ENCODE measurements around the gene PRPSAP1. TPM values are rescaled to one million over a fixed set of nuclear protein-coding genes. Genes with fewer than 3 reads are reported as not detected.

The PRPSAP1 gene
- total RNA-seq, 1 donor from 2014 or later: 38.2 TPM

GRCh38 chr17:76383546-76384221 is 30.0 kb upstream of the PRPSAP1 start:
- no peak for DNase-seq (ENCODE audit: low spot score)

- DNase-seq (ENCODE audit: low spot score): no peak
Observed at GRCh38 chr17:76382803-76383545, 29.3 kb upstream of the PRPSAP1 start.

GRCh38 chr17:76382351-76382802 is 28.7 kb upstream of the PRPSAP1 start:
- DNase-seq (ENCODE audit: low spot score): no peak

GRCh38 chr17:76381633-76382350 is 28.1 kb upstream of the PRPSAP1 start:
- DNase-seq (ENCODE audit: low spot score): no peak

GRCh38 chr17:76379646-76380376 is 26.1 kb upstream of the PRPSAP1 start:
- no peak for DNase-seq (ENCODE audit: low spot score)

- no peak for DNase-seq (ENCODE audit: low spot score)
Observed at GRCh38 chr17:76379275-76379641, 25.5 kb upstream of the PRPSAP1 start.

- DNase-seq (ENCODE audit: low spot score): no peak
Observed at GRCh38 chr17:76378548-76379274, 25.0 kb upstream of the PRPSAP1 start.

GRCh38 chr17:76376318-76377133 is 22.8 kb upstream of the PRPSAP1 start:
- DNase-seq (ENCODE audit: low spot score): no peak

GRCh38 chr17:76371656-76372628 is 18.2 kb upstream of the PRPSAP1 start:
- DNase-seq (ENCODE audit: low spot score): no peak

GRCh38 chr17:76370261-76370993 is 16.7 kb upstream of the PRPSAP1 start:
- no peak for DNase-seq (ENCODE audit: low spot score)

GRCh38 chr17:76369804-76370203 is 16.1 kb upstream of the PRPSAP1 start:
- no peak for DNase-seq (ENCODE audit: low spot score)

- DNase-seq (ENCODE audit: low spot score): no peak
Observed at GRCh38 chr17:76369379-76369778, 15.7 kb upstream of the PRPSAP1 start.

- no peak for DNase-seq (ENCODE audit: low spot score)
Observed at GRCh38 chr17:76368545-76368944, 14.8 kb upstream of the PRPSAP1 start.

- DNase-seq (ENCODE audit: low spot score): no peak
Observed at GRCh38 chr17:76367642-76368041, 13.9 kb upstream of the PRPSAP1 start.

GRCh38 chr17:76366247-76366646 is 12.5 kb upstream of the PRPSAP1 start:
- DNase-seq (ENCODE audit: low spot score): no peak

- no peak for DNase-seq (ENCODE audit: low spot score)
Observed at GRCh38 chr17:76365256-76365903, 11.7 kb upstream of the PRPSAP1 start.

GRCh38 chr17:76363107-76363842 is 9.6 kb upstream of the PRPSAP1 start:
- DNase-seq (ENCODE audit: low spot score): no peak
